Measurements from ENCODE around the gene WDR45B.

DNA sequence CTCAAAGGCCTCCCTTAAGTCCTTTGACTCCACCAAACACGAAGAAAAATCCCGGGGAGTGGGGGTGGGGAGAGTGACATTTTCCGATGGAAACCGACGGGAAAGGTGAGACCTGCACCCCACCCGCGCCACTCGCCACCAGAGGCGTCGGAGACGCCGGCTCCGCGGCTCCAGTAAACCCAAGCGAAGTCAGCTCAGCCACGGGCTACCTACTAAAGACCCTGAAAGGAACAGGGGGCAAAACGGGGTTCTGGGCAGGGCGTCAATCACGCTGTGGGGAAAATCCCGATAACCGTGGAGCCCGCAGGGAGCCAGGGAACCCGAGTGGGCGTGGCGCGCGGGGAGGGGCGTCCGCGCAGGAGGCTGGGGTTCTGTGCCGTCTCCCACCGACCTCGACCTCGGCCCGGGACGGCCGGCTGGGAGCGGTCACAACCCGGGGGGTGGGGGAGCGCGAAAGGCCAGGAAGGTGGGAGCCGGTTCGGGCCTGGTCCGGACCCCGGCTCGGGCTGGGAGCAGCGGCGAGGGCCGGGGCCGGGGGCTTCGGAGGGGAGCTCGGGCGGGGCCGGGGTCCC is 565 bp downstream of the WDR45B start:
- TF ChIP-seq, protein P1, sequence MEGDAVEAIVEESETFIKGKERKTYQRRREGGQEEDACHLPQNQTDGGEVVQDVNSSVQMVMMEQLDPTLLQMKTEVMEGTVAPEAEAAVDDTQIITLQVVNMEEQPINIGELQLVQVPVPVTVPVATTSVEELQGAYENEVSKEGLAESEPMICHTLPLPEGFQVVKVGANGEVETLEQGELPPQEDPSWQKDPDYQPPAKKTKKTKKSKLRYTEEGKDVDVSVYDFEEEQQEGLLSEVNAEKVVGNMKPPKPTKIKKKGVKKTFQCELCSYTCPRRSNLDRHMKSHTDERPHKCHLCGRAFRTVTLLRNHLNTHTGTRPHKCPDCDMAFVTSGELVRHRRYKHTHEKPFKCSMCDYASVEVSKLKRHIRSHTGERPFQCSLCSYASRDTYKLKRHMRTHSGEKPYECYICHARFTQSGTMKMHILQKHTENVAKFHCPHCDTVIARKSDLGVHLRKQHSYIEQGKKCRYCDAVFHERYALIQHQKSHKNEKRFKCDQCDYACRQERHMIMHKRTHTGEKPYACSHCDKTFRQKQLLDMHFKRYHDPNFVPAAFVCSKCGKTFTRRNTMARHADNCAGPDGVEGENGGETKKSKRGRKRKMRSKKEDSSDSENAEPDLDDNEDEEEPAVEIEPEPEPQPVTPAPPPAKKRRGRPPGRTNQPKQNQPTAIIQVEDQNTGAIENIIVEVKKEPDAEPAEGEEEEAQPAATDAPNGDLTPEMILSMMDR (conservative IDR thresholded peaks at IDR 0.05), result no peak
- TF ChIP-seq ZFX (IDR thresholded peaks at IDR 0.05), result no peak

Measured in C4-2B (cell line).